Immature natural killer cell (primary cell): ENCODE measurements around the gene DSCAM. TPM values are rescaled to one million over a fixed set of nuclear protein-coding genes. Genes with fewer than 3 reads are reported as not detected.

Source experiments
- DNase-seq, 3 donors: peaks; one replicate each; pipeline ENCODE4 v3.0.0; 2022; ENCODE audit warnings: mixed read lengths in 1 of 3
- H3K27ac Mint-ChIP-seq, 6 donors: one replicate each; pipeline ENCODE4 v1.8.0; 2020; ENCODE audit warnings: mixed read lengths in 6 of 6, mild to moderate bottlenecking in 5 of 6, inconsistent platforms in 4 of 6, moderate library complexity in 3 of 6
- H3K27me3 Mint-ChIP-seq, 3 donors: one replicate each; pipeline ENCODE4 v1.8.0; 2020 to 2021; ENCODE audit warnings: low read depth in 3 of 3, mild to moderate bottlenecking in 3 of 3, mixed read lengths in 3 of 3, moderate library complexity in 3 of 3, inconsistent platforms in 1 of 3
- H3K36me3 Mint-ChIP-seq, 3 donors: one replicate each; pipeline ENCODE4 v1.8.0; 2020; ENCODE audit warnings: mixed read lengths in 3 of 3, inconsistent platforms in 2 of 3, mild to moderate bottlenecking in 2 of 3
- H3K4me1 Mint-ChIP-seq, 2 donors: one replicate each; pipeline ENCODE4 v1.8.0; 2020; ENCODE audit warnings: inconsistent platforms in 2 of 2, mild to moderate bottlenecking in 2 of 2, mixed read lengths in 2 of 2, moderate library complexity in 1 of 2
- H3K4me3 Mint-ChIP-seq, 5 donors: one replicate each; pipeline ENCODE4 v1.8.0; 2020; ENCODE audit warnings: mild to moderate bottlenecking in 5 of 5, mixed read lengths in 5 of 5, inconsistent platforms in 3 of 5, moderate library complexity in 3 of 5
- H3K9me3 Mint-ChIP-seq, 6 donors: one replicate each; pipeline ENCODE4 v1.8.0; 2020; ENCODE audit warnings: mild to moderate bottlenecking in 6 of 6, mixed read lengths in 6 of 6, inconsistent platforms in 4 of 6, moderate library complexity in 3 of 6
- polyA plus RNA-seq, 3 donors: library from polyadenylated mRNA; unstranded; fragments of 300-500 nt; fragmentation: Illumina TruSeq; gene quantifications; one replicate each; pipeline ENCODE4 v1.2.3, GENCODE V29; 2021

Gene DSCAM
- polyA plus RNA-seq, 3 donors from 2014 or later, result not detected

DNA sequence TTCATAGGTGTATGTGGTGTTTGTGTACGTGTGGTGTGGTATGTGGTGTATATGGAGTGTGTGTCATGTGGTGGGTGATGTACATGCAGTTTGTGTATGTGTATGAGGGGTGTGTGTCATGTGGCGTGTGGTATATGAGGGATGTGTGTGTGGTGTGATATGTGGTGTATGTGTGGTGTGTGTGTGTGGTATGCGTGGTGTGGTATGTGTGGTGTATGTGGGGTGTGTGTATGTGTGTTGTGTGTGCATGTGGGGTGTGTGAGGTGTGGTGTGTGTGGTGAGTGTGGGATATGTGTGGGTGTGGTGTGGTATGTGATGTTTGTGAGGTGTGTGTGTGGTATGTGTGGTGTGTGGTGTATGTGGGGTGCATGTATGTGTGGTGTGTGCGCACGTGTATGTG lies 707.3 kb downstream of the DSCAM start:
- no peak for DNase-seq
- H3K4me3 Mint-ChIP-seq, result no peak overlapping the region
- H3K36me3 Mint-ChIP-seq, result no peaks in the 10 kb centered on the region
- H3K27me3 Mint-ChIP-seq, result no peaks in the 10 kb centered on the region
- peaks cover 0 to 2% (median 0%) of the 10 kb centered on the region in 6 donors for H3K9me3 Mint-ChIP-seq
- H3K4me1 Mint-ChIP-seq, result no peaks in the 10 kb centered on the region
- no peak overlapping the region for H3K27ac Mint-ChIP-seq

DNA sequence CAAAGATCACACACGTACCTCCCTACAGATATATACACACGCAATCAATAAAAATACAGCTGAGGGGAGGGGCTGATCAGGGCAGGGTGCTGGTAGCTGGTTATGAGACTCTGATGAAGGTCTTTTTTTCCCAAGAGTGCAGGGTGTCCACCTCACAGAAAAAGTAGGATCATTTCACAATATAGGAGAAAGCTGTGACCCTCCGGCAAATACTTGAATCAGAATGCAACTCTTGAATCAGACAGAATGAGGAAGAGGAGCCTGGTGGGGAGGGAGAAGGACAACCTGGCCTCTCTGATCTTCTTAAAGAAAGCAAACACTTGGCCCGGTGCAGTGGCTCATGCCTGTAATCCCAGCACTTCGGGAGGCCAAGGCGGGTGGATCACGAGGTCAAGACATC lies 710.4 kb downstream of the DSCAM start:
- Mint-ChIP-seq H3K27ac (no peak overlapping the region), H3K9me3 (peaks cover 0 to 3% (median 0%) of the 10 kb centered on the region in 6 donors), H3K4me3 (no peak overlapping the region), H3K4me1 (no peaks in the 10 kb centered on the region), H3K27me3 (peaks cover 0 to 2% (median 0%) of the 10 kb centered on the region in 3 donors), H3K36me3 (no peaks in the 10 kb centered on the region)
- DNase-seq, result no peak

DNA sequence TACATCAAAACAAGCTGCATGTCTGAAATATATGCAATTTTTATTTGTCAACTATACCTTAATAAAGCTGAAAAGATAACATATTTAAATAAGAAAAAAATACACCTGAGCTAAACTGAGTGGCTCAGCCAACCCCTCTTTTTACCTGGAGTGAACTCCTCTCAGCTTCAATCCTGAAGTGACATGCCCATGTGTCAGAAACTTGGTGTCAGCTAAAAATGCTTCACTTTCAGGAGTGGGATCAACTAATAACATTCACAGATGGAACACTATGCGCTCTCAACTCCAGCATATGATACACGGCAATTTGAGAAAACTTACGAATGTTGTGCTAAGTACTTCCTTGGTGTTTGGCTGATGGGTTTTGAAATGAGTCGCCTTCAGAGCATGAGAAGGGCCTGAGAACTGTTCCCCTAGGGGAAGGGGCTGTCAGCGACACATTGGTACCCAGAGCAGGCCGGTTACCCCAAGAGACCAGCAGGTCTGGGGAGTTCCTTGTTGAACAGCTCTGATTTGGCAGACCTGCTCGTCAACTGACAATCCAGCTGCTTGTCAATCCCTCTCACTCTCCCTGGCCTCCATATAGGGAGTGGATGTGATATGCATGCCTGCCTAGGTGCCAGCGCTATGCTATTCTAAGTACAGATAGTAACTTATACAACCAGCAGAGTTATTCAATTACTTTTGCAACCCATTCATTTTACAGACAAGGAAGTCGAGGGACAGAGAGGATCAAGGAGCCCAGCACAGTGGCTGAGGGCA lies 712.0 kb downstream of the DSCAM start:
- H3K9me3 Mint-ChIP-seq, result peaks cover 0 to 3% (median 0%) of the 10 kb centered on the region in 6 donors
- H3K27ac Mint-ChIP-seq, result no peak overlapping the region
- no peaks in the 10 kb centered on the region for H3K36me3 Mint-ChIP-seq
- DNase-seq, result no peak
- peaks cover 0 to 2% (median 0%) of the 10 kb centered on the region in 3 donors for H3K27me3 Mint-ChIP-seq
- no peaks in the 10 kb centered on the region for H3K4me1 Mint-ChIP-seq
- no peak overlapping the region for H3K4me3 Mint-ChIP-seq

DNA sequence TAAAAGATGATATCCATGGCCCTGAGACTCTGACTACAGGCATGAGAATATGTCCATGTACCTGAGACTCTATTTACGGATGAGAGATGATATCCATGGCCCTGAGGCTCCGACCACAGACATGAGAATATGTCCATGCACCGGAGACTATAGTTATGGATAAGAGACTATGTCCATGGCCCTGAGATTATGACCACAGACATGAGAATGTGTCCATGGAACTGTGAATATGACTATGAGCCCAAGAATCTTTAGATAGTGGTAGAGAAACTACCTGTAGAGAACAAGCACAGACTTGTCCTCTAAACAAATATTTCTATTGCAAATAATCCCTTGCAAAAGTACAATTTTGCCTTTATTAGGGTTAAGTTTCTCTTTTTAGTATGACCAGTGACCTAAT lies 716.5 kb downstream of the DSCAM start:
- no peak for DNase-seq
- Mint-ChIP-seq H3K4me3 (no peak overlapping the region), H3K27me3 (peaks cover 2 to 3% (median 2%) of the 10 kb centered on the region in 3 donors), H3K9me3 (peaks cover 0 to 9% (median 3%) of the 10 kb centered on the region in 6 donors), H3K36me3 (no peaks in the 10 kb centered on the region), H3K4me1 (no peaks in the 10 kb centered on the region), H3K27ac (no peak overlapping the region)

DNA sequence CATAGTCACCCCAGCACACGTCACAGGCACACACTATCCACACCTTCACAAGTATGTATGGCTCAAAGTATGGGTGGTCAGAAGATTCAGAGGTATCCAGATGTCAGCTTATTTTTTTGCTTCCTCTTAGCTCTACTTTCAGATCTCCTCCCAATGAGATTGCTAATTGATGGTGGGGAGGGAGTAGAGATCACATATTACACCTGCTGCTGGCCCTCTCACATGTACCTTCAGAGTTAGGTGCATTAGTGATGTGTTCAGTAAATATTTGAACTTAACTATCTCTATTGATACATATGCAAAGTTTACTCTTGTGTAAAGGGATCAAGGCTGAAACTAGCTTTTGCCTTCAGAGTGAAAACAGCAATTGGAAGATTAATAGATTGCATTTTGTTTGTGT lies 717.1 kb downstream of the DSCAM start:
- Mint-ChIP-seq H3K4me3 (no peak overlapping the region), H3K4me1 (no peaks in the 10 kb centered on the region), H3K36me3 (no peaks in the 10 kb centered on the region), H3K9me3 (peaks cover 0 to 9% (median 3%) of the 10 kb centered on the region in 6 donors), H3K27ac (no peak overlapping the region), H3K27me3 (peaks cover 2 to 3% (median 2%) of the 10 kb centered on the region in 3 donors)
- no peak for DNase-seq

DNA sequence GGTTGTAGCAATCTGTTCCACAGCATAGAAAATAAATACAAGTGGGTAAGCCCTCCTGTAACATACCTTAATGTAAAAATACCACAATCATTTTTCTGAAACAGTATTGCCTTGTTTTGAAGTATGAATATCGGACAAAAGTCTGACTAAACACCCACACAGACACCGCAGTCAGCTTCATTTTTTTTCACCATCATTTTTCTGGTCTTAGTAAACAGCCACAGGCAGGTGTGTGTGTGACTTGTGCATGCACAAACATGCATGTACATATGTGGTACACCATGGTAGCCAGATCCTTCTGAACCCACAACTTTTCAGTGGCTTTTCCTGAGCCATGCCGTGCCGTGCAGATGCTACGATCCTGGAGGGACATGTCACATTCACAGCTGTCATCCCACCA lies 718.1 kb downstream of the DSCAM start:
- peaks cover 0 to 9% (median 3%) of the 10 kb centered on the region in 6 donors for H3K9me3 Mint-ChIP-seq
- H3K4me1 Mint-ChIP-seq, result no peaks in the 10 kb centered on the region
- no peak overlapping the region for H3K27ac Mint-ChIP-seq
- H3K4me3 Mint-ChIP-seq, result no peak overlapping the region
- H3K27me3 Mint-ChIP-seq, result peaks cover 2 to 3% (median 2%) of the 10 kb centered on the region in 3 donors
- H3K36me3 Mint-ChIP-seq, result no peaks in the 10 kb centered on the region
- DNase-seq, result no peak

DNA sequence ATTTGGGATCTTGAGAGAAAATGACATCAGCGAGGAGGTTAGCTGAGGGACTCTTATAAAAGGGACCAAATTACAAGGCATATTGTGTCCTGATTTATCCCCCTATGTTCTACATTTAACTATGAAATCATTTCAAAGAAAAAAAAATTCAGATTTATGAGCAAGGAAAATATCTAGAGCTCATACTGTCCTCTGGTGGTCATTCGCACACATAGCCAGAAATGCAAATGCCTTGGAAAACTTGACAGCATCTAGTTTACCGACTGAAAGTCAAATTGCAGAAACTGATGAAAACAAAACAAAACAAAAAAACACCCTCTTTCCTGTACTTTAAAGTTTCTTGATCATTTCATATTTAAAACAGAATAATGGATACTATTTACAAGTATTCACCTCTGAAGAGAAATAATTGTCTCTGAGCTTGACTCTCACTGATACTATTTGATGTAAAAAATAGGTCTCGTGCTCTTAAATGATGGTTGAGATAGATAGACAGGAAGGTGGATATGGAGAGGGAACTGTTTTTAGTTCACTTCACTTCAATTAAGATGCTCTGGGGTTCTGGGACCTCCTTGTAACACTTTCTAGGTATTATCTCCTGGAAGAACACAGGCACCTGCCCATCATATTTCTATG lies 725.9 kb downstream of the DSCAM start:
- Mint-ChIP-seq H3K27ac (no peak overlapping the region), H3K36me3 (no peaks in the 10 kb centered on the region), H3K4me1 (no peaks in the 10 kb centered on the region)

DNA sequence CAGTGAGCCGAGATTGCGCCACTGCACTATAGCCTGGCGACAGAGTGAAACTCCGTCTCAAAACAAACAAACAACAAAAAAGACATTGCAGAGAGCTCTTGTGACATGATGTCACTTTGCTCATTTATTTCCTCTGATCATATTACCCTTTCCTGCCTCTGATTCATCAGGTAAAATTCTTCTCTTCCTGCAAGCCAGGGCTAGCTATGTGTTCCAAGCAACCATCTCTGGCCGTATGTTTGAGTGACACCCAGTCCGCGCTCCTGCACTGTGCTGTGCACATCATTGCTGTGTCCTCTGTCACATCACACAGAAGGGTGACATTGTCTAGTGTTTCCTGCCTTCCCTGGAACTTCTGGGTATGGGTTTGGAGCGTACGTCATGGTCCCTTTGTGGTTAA lies 728.4 kb downstream of the DSCAM start:
- DNase-seq, result no peak
- no peaks in the 10 kb centered on the region for H3K4me1 Mint-ChIP-seq
- no peaks in the 10 kb centered on the region for H3K27me3 Mint-ChIP-seq
- H3K9me3 Mint-ChIP-seq, result peaks cover 0 to 11% (median 5%) of the 10 kb centered on the region in 6 donors
- no peak overlapping the region for H3K4me3 Mint-ChIP-seq
- no peak overlapping the region for H3K27ac Mint-ChIP-seq
- no peaks in the 10 kb centered on the region for H3K36me3 Mint-ChIP-seq

More for the DNA sequence above, 725.9 kb downstream of the DSCAM start:
- peaks cover 0 to 6% (median 0%) of the 10 kb centered on the region in 6 donors for H3K9me3 Mint-ChIP-seq
- no peak overlapping the region for H3K4me3 Mint-ChIP-seq
- no peaks in the 10 kb centered on the region for H3K27me3 Mint-ChIP-seq
- no peak for DNase-seq

DNA sequence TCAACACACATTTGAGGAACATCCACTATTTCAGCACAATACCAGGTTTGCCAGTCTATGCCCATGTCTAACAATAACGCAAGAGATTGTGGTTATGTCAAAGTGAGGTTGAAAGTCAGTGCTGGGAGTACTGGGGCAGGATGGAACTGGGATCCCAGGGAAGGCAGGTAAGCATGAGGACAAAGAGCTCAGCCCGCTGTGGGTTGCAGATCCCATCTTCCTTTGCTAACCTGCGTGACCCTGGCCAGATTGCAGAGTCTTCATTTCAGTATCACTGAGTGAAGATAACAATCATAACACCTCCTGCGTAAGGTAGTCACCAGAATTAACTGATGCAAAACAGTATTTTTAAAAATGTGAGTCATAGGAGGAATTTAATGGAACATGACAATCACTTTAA lies 729.7 kb downstream of the DSCAM start:
- no peaks in the 10 kb centered on the region for H3K36me3 Mint-ChIP-seq
- no peak overlapping the region for H3K4me3 Mint-ChIP-seq
- no peaks in the 10 kb centered on the region for H3K4me1 Mint-ChIP-seq
- DNase-seq, result no peak
- H3K27ac Mint-ChIP-seq, result no peak overlapping the region
- no peaks in the 10 kb centered on the region for H3K27me3 Mint-ChIP-seq
- H3K9me3 Mint-ChIP-seq, result peaks cover 0 to 7% (median 5%) of the 10 kb centered on the region in 6 donors

DNA sequence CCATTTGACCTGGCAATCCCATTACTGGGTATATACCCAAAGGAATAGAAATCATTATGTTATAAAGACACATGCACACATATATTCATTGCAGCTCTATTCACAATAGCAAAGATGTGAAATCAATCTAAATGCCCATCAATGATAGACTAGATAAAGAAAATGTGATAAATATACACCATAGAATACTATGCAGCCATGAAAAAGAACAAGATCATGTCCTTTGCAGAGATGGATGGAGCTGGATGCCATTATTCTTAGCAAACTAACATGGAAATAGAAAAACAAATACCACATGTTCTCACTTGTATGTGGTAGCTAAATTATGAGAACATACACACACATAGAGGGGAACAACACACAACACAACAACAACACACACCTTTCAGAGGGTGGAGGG lies 731.2 kb downstream of the DSCAM start:
- Mint-ChIP-seq H3K27me3 (peaks cover 0 to 2% (median 1%) of the 10 kb centered on the region in 3 donors), H3K4me1 (no peaks in the 10 kb centered on the region), H3K9me3 (peaks cover 0 to 7% (median 5%) of the 10 kb centered on the region in 6 donors), H3K27ac (no peak overlapping the region), H3K36me3 (no peaks in the 10 kb centered on the region), H3K4me3 (no peak overlapping the region)
- DNase-seq, result no peak

DNA sequence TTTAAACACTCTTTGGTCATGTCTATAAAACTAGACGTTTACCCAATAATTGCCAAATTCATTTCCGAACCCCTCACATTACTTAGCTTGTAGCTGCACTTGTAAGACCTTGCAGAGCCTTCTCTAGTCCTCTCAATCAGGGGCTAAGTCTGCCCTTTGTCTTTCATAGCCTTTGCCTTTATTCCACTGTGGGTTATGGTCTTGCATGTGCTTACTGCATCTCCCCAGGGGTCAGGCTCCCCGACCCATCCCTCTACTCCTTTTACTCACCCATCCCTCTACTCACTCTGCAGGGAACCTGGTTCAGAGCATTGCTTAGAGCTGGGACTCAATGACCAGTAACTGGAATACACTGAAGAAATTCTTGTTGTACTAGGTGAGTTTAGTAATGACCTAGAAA lies 744.3 kb downstream of the DSCAM start:
- no peak for DNase-seq
- Mint-ChIP-seq H3K4me3 (no peak overlapping the region), H3K27me3 (no peaks in the 10 kb centered on the region), H3K9me3 (peaks cover 0 to 17% (median 6%) of the 10 kb centered on the region in 6 donors), H3K4me1 (no peaks in the 10 kb centered on the region), H3K27ac (no peak overlapping the region), H3K36me3 (no peaks in the 10 kb centered on the region)

DNA sequence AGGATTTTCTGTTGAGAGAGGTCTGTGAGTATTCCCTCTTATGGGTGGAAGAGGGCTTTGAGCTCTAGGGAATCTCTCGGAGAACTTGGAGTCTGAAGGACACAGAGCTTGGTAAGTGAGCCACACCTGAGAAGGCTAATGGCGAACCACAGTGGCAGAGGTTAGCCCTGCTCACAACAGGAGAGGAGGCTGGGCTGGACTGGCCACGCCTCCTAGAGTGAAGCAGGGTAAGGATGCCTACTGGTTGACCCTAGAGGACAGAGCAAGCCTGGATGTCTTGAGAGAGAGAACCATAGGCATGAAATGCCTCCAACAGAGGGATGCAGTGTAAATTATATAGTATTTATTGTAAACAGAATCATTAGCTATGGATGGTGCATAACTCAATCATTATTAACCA lies 747.1 kb downstream of the DSCAM start:
- Mint-ChIP-seq H3K27me3 (no peaks in the 10 kb centered on the region), H3K9me3 (peaks cover 0 to 6% (median 0%) of the 10 kb centered on the region in 6 donors), H3K4me3 (no peak overlapping the region), H3K27ac (no peak overlapping the region), H3K4me1 (no peaks in the 10 kb centered on the region), H3K36me3 (no peaks in the 10 kb centered on the region)
- DNase-seq, result no peak

DNA sequence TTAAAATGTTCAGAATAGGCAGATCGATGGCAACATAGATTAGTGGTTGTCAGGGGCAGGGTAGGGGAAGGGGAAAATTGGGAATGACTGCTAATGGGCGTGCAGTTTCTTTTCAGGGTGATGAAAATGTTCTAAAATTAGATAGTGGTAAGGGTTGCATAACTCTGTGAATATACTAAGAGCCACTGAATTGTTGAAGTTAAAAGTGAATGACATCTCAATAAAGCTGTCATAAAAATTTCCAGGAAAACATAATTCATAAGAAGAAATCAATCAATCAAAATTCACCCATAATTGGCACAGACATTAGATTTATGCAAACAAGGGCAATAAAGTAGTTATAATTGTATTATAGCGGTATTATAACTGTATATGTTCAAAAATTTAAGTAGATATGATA lies 751.5 kb downstream of the DSCAM start:
- H3K4me1 Mint-ChIP-seq, result no peaks in the 10 kb centered on the region
- DNase-seq, result no peak
- H3K4me3 Mint-ChIP-seq, result no peak overlapping the region
- H3K27ac Mint-ChIP-seq, result no peak overlapping the region
- peaks cover 0 to 5% (median 0%) of the 10 kb centered on the region in 3 donors for H3K36me3 Mint-ChIP-seq
- H3K9me3 Mint-ChIP-seq, result peaks cover 0 to 11% (median 3%) of the 10 kb centered on the region in 6 donors
- H3K27me3 Mint-ChIP-seq, result peaks cover 0 to 3% (median 0%) of the 10 kb centered on the region in 3 donors

DNA sequence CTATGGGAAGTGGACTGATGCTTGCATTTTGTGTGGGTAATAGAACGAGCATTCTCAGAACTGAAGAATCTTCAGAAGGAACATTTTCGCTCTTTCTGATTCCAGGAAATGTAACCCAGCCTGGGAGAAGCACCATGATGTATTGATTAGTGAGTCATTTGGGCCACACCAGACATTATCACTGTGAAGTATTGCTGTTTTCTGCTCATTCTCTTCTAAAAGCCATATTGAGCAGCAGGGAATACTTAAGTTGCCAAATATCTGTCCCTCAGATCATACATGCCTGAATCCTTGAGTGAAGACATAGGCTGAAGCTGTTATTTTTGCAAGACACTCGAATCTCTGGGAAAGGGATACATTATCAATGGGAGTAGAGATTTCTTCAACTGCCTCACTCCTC lies 766.6 kb downstream of the DSCAM start:
- no peak for DNase-seq
- Mint-ChIP-seq H3K27ac (no peak overlapping the region), H3K4me1 (no peaks in the 10 kb centered on the region), H3K36me3 (peaks cover 0 to 3% (median 0%) of the 10 kb centered on the region in 3 donors), H3K4me3 (no peak overlapping the region), H3K27me3 (peaks cover 2 to 3% (median 2%) of the 10 kb centered on the region in 3 donors), H3K9me3 (peaks cover 0 to 6% (median 2%) of the 10 kb centered on the region in 6 donors)
